ENCODE measurements around the gene SORBS2. TPM values are rescaled to one million over a fixed set of nuclear protein-coding genes. Genes with fewer than 3 reads are reported as not detected.

Gene SORBS2
- total and polyA plus RNA-seq, 2 of the 8 experiments (the other 6 are each of a cell fraction or from before 2014, with no cell fraction given) = 73.0 to 87.1 TPM

GRCh38 chr4:185837415-185838103, 25.6 kb upstream of the SORBS2 start (continued):
- TF ChIP-seq CHD7 (IDR thresholded peaks at IDR 0.05; ENCODE audit: insufficient replicate concordance, low read length) (peak; percentile 45), GABPA (IDR thresholded peaks at IDR 0.05; ENCODE audit: borderline replicate concordance, insufficient read depth, low read length) (no peak)
